HG03103 (cell line): ENCODE data around the gene PRSS37.
A peak's percentile ranks its signal among the peaks of the same experiment; 100 is the strongest.
"Not testable (repeated sequence)": the region's sequence is repeated elsewhere in the genome, so short reads cannot be mapped to it uniquely, and the experiment has no call there.

ENCODE experiments used
- ATAC-seq: cut with Tn5 transposase; IDR thresholded peaks from one replicate; pipeline ENCODE4 v1.9.1; 2021; ENCODE audit warnings: low read depth; ENCODE audit not compliant: unreplicated experiment

The PRSS37 gene, protein sequence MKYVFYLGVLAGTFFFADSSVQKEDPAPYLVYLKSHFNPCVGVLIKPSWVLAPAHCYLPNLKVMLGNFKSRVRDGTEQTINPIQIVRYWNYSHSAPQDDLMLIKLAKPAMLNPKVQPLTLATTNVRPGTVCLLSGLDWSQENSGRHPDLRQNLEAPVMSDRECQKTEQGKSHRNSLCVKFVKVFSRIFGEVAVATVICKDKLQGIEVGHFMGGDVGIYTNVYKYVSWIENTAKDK

GRCh38 chr7:141841385-141841784, at the start of gene PRSS37:
TSS of gene PRSS37 (minus strand) at chr7:141841485. CDS start at chr7:141841049, 436 bp downstream.
- no peak for ATAC-seq

DNA sequence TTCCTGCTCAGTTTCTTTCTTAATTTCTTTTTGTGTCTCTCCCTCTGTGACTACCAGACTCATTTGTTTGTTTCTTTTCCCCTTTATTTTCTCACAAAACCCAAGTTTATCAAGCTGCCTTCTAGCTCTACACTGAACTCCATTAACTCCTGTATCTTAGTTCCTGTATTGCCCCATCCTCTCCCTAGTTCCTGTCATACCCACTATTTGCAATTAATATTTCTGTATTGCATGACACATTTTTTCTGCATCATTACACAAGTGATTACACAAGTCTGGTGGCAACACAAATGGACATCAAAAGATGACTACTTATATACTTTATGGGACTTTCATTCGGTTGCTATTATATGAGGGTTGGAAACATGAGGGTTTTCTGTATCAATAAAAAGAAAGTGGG, 48.0 kb upstream of the PRSS37 start:
- ATAC-seq = no peak

- peak; percentile 94 for ATAC-seq
Measured at GRCh38 chr7:141884539-141885225, 43.4 kb upstream of the PRSS37 start.

DNA sequence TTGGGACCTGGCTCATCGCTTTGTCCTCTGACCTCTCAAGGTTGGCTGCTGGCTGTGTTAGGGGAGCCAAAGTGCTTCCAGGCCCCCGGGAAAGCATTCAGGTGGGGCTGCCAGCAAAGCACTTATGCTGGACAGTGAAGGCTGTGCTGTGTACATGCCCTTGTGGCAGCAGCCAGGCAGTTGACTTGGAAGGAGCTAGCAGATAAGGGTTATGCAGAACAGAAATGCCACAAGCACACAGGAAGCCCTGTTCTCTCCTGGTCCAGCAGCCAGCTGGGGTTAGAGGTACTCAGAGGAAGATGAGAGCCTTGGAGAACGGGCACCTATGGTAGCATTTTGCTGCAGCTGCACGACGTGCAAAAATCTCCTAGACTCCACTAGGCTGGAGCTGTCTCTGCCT, 39.7 kb upstream of the PRSS37 start:
- no peak for ATAC-seq

GRCh38 chr7:141877365-141877764, 36.1 kb upstream of the PRSS37 start:
- ATAC-seq = no peak

DNA sequence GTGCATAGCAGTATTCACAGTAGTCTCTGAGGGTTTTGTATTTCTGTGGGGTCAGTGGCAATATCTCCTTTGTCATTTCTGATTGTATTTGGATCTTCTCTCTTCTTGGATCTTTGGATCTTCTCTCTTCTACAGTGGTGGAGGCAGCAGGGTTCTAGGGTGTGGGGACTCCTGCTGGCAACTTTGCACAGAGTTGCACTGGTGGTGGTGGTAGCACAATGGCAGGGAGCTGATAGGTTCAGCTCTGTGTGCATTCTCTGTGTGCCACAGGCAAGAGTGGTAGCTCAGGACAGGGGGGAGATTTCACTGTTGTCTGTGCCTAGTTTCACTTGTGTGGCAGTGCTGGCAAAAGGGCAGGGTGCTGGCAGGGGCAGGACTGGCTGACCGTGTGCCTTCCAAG, 35.1 kb upstream of the PRSS37 start:
- ATAC-seq = no peak

DNA sequence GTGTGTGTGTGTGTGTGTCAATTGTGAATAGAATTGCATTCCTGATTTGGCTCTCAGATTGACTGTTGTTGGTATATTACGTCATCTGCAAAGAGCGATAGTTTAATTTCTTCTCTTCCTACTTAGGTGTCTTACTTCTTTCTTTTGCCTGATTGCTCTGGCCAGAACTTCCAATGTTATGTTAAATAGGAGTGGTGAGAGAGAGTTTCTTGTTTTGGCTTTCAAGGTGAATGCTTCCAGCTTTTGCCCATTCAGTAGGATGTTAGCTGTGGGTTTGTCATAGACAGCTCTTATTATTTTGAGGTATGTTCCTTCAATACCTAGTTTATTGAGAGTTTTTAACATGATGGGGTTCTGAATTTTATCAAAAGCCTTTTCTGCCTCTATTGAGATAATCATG, 34.2 kb upstream of the PRSS37 start:
- no peak for ATAC-seq

DNA sequence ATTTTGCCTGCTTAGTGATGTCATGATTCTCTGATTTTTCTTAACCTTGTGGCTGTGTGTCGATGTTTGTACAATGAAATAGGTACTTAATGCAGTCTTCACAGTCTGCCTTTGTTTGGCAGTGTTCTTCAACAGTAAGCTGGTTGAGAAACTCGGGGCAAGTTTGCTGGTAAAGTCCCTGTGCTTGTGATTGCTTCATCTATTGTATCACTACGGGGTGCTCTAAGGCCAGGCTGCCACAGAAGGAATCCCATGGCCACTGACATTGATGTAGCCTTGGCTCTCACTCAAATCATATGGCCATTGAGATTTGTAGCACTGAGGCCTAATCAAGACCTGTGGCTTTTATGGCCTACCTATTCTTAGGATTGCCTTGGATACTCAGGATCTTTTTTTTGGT, 33.5 kb upstream of the PRSS37 start:
- no peak for ATAC-seq

DNA sequence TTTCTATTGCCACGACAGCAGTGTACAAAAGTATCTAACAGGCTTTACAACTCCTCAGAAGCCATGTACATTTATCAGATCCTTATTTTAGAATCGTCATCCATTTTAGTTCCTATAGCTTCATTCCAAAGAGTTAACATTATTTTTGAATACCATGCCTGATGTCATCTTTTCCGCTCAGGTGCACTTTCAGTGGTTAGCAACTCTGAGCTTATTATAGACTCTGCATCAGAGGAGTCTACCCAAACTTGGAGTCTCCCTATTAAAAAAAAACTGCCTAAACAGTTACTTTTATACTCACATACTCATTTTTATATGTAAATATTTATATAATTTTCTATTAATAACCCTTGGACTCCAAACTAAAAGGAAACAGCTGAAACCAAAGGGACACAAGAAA, 31.6 kb upstream of the PRSS37 start:
- peak; percentile 81 for ATAC-seq

DNA sequence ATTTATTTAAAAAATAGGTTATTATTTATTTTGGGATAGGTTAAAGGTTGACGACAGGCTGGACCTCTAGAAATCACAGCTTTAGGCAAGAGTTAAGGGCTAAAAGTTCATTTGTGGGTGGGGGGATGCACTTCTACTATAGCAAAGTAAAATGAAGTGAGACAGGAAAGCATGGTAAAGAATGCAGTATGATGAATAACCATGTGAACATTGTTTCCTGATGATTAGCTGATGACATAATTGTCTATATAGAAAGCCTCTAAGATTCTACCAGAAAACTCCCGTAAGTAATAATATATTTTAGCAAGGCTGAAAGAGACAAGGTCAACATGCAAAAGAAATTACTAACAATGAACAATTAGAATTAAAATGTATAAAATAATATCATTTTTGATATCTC, 25.7 kb upstream of the PRSS37 start:
- ATAC-seq = no peak

DNA sequence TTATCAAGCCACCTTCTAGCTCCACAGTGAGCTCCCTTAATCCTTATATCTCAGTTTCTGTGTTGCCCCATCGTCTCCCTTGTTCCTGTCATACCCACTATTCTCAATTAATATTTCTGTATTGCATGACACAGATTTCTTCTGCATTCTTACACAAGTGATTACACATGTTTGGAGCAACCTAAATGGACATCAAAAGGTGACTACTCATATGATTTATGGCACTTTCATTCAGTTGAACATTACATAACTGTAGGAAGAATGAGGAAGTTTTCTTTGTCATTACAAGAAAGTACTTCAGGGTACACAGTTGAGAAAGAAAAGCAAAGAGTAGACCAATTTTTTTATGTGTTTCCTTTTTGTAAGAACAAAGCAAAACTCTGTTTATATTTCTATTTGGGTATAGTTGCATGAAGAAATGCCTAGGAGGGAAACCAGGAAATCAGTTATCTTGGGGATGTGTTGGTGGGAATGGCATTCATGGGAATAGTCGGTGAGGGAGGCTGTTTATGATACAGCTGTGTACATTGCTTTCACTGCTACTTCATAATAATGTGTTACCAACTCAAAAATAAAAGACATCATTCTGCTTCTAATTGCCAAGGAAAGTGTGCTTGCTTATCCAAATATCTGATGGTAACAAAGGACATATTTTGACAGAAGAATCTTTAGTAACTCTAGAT, 23.6 kb upstream of the PRSS37 start:
- no peak for ATAC-seq

DNA sequence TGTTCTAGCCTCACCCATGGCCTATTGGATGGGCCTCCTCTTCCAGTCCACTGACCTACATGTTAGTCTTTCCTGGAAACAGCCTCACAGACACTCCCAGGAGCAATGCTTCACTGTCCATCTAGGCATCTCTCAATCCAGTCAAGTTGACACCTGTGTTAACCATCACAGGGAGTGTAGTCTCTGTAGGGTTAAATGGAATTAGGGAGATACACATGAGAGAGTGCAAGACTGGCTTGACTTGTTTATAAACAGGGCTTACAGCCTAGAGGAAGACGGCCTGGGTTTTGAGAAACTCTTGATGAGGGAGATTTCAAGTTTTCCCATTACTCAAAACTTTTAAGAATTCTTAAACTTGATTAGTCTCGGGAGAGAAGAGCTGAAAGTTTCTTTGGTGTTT, 18.9 kb upstream of the PRSS37 start:
- ATAC-seq = no peak

DNA sequence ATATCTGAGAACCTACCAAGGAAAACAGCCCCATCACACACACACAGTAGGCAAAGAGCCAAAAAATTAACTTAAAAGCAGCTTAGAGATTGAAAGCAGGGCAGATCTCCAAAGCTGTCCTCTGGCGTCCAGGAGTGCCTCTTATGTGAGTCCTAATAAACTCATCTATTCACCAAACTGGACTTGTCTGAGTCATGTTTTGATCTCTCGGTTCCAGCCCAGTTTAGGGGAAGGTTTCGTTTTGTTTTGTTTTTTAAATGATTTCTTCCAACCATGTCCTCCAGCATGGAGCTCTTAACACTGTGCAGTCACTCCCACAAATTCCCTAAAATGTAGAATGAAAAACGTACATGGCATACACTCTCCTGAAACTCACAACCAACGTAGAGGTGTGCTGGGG, 6.7 kb upstream of the PRSS37 start:
- ATAC-seq = no peak

GRCh38 chr7:141844256-141844655, 3.0 kb upstream of the PRSS37 start:
- ATAC-seq = no peak

- ATAC-seq = no peak
Measured at GRCh38 chr7:141842904-141843303, 1.6 kb upstream of the PRSS37 start.

GRCh38 chr7:141840708-141841107, 577 bp downstream of the PRSS37 start:
- ATAC-seq = no peak

- no peak for ATAC-seq
Measured at GRCh38 chr7:141839256-141839655, 2.0 kb downstream of the PRSS37 start.

- ATAC-seq = no peak
Measured at GRCh38 chr7:141838581-141838980, 2.7 kb downstream of the PRSS37 start.

- no peak for ATAC-seq
Measured at GRCh38 chr7:141837683-141838082, 3.6 kb downstream of the PRSS37 start.

DNA sequence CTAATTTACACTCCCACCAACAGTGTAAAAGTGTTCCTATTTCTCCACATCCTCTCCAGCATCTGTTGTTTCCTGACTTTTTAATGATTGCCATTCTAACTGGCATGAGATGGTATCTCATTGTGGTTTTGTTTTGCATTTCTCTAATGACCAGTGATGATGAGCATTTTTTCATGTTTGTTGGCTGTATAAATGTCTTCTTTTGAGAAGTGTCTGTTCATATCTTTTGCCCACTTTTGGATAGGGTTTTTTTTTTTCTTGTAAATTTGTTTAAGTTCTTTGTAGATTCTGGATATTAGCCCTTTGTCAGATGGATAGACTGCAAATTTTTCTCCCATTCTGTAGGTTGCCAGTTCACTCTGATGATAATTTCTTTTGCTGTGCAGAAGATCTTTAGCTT, 18.9 kb downstream of the PRSS37 start:
- not testable (repeated sequence) for ATAC-seq

- ATAC-seq = no peak
Measured at GRCh38 chr7:141820067-141820466, 21.2 kb downstream of the PRSS37 start.

- no peak for ATAC-seq
Measured at GRCh38 chr7:141792526-141792925, 48.8 kb downstream of the PRSS37 start.
